Loucy (cell line): Measurements from ENCODE around the gene MARCOL.
"Not testable (repeated sequence)": the region's sequence is repeated elsewhere in the genome, so short reads cannot be mapped to it uniquely, and the experiment has no call there.

ENCODE experiments used
- H2AFZ ChIP-seq: fragments of 200-600 bp; sonication (generic); 2 replicates; pipeline ENCODE4 v1.6.0; 2016; ENCODE audit warnings: antibody characterized with exemption, mild to moderate bottlenecking, low read length, moderate library complexity
- H3F3A ChIP-seq: fragments of 200-600 bp; 2 replicates; pipeline ENCODE4 v1.6.0; 2016; ENCODE audit warnings: antibody characterized with exemption, low read depth, mild to moderate bottlenecking
- H3K27me3 ChIP-seq: fragments of 200-600 bp; sonication (generic); 2 replicates; pipeline ENCODE4 v1.6.1; 2014; ENCODE audit warnings: low read length, mild to moderate bottlenecking; ENCODE audit not compliant: insufficient read depth, poor library complexity, severe bottlenecking
- H3K36me3 ChIP-seq: fragments of 200-600 bp; sonication (generic); 2 replicates; pipeline ENCODE4 v1.6.1; 2016; ENCODE audit warnings: low read length; ENCODE audit not compliant: insufficient read depth
- H3K4me1 ChIP-seq: fragments of 200-600 bp; sonication (generic); 2 replicates; pipeline ENCODE4 v1.5.1; 2014; ENCODE audit warnings: low read length, mild to moderate bottlenecking; ENCODE audit not compliant: insufficient read depth, poor library complexity, severe bottlenecking
- H3K4me2 ChIP-seq: fragments of 200-600 bp; sonication (generic); 2 replicates; pipeline ENCODE4 v1.6.0; 2014; ENCODE audit warnings: antibody characterized with exemption, low read length, low read depth, mild to moderate bottlenecking; ENCODE audit not compliant: poor library complexity, severe bottlenecking
- H3K4me3 ChIP-seq: fragments of 200-600 bp; sonication (generic); 2 replicates; pipeline ENCODE4 v1.5.1; 2014; ENCODE audit warnings: low read length, mild to moderate bottlenecking, mixed read lengths; ENCODE audit not compliant: poor library complexity, severe bottlenecking
- H3K79me2 ChIP-seq: fragments of 200-600 bp; sonication (generic); 2 replicates; pipeline ENCODE4 v1.6.1; 2014; ENCODE audit warnings: low read length; ENCODE audit not compliant: insufficient read depth
- H3K9ac ChIP-seq: fragments of 200-600 bp; sonication (generic); 2 replicates; pipeline ENCODE4 v1.6.0; 2014; ENCODE audit warnings: mild to moderate bottlenecking, low read depth, low read length, moderate library complexity; ENCODE audit not compliant: poor library complexity, severe bottlenecking
- H3K9me2 ChIP-seq: fragments of 200-600 bp; sonication (generic); replicated peaks from 2 replicates; pipeline ENCODE4 v1.6.1; 2016; ENCODE audit warnings: low read depth, low read length, mixed read lengths
- H3K9me3 ChIP-seq: fragments of 200-600 bp; sonication (generic); 2 replicates; pipeline ENCODE4 v1.6.1; 2014; ENCODE audit warnings: mild to moderate bottlenecking, antibody characterized with exemption, low read length, low read depth; ENCODE audit not compliant: insufficient read depth
- H4K20me1 ChIP-seq: fragments of 200-600 bp; sonication (generic); 2 replicates; pipeline ENCODE4 v1.6.0; 2014; ENCODE audit warnings: antibody characterized with exemption, low read length, mild to moderate bottlenecking; ENCODE audit not compliant: insufficient read depth, poor library complexity, severe bottlenecking
- EZH2phosphoT487 ChIP-seq: fragments of 200-600 bp; IDR thresholded peaks from 2 replicates; pipeline ENCODE4 v1.6.1; 2018; ENCODE audit warnings: antibody characterized with exemption, mild to moderate bottlenecking, moderate library complexity, borderline replicate concordance
- TF ChIP-seq, protein P1 (sequence below): fragments of 200-600 bp; sonication (generic); conservative IDR thresholded peaks from 2 replicates; pipeline ENCODE4 v1.5.1; 2014; ENCODE audit warnings: mild to moderate bottlenecking, antibody characterized with exemption, low read length

The MARCOL gene

DNA sequence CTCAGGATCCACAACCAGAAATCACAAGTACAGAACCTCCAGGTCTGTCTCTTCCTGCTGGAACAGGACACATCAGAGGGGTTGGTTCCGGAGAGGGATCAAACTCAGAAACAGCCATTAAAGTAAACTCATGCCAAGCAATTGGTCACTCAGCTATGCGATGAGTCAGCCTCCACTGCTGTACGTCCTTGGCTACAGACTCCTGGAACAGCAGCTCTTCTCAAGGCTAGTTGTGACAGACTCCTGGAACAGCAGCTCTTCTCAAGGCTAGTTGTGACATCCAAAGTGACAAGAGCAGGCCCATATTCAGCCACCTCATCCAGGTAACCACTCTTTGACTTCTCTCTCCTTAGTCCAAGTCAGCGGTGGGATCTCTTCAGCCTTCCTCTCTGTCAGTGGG, 30.2 kb downstream of the MARCOL start, which contains the start of gene SPINK13:
SPINK13 (plus strand) TSS at position 229 of the 400 bp plus-strand sequence. CDS start 1,279 bp downstream, outside the sequence.
- no peaks in the 10 kb centered on the region for H3K36me3 ChIP-seq
- H3K27me3 ChIP-seq, result no peaks in the 10 kb centered on the region
- H3F3A ChIP-seq, result no peaks in the 10 kb centered on the region
- H3K79me2 ChIP-seq, result no peaks in the 10 kb centered on the region
- no peaks in the 10 kb centered on the region for H4K20me1 ChIP-seq
- TF ChIP-seq EZH2phosphoT487, result no peak
- TF ChIP-seq, protein P1, sequence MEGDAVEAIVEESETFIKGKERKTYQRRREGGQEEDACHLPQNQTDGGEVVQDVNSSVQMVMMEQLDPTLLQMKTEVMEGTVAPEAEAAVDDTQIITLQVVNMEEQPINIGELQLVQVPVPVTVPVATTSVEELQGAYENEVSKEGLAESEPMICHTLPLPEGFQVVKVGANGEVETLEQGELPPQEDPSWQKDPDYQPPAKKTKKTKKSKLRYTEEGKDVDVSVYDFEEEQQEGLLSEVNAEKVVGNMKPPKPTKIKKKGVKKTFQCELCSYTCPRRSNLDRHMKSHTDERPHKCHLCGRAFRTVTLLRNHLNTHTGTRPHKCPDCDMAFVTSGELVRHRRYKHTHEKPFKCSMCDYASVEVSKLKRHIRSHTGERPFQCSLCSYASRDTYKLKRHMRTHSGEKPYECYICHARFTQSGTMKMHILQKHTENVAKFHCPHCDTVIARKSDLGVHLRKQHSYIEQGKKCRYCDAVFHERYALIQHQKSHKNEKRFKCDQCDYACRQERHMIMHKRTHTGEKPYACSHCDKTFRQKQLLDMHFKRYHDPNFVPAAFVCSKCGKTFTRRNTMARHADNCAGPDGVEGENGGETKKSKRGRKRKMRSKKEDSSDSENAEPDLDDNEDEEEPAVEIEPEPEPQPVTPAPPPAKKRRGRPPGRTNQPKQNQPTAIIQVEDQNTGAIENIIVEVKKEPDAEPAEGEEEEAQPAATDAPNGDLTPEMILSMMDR, result no peak
- H3K9ac ChIP-seq, result no peak within 1 kb of the TSS
- no peak within 1 kb of the TSS for H2AFZ ChIP-seq
- no peak within 1 kb of the TSS for H3K4me2 ChIP-seq
- no peaks in the 10 kb centered on the region for H3K9me2 ChIP-seq
- H3K4me1 ChIP-seq, result no peaks in the 10 kb centered on the region
- no peaks in the 10 kb centered on the region for H3K9me3 ChIP-seq
- no peak within 1 kb of the TSS for H3K4me3 ChIP-seq

DNA sequence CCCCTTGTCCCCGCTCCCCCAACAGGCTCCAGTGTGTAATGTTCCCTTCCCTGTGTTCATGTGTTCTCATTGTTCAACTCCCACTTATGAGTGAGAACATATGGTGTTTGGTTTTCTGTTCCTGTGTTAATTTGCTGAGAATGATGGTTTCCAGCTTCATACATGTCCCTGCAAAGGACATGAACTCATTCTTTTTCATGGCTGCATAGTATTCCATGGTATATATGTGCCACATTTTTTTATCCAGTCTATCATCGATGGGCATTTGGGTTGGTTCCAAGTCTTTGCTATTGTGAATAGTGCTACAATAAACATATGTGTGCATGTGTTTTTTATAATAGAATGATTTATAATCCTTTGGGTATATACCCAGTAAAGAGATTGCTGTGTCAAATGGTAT, 36.8 kb downstream of the MARCOL start:
- H3K79me2 ChIP-seq, H3K4me3 ChIP-seq, H4K20me1 ChIP-seq, H3K9me3 ChIP-seq, H3K9ac ChIP-seq, H3K27me3 ChIP-seq, H3K9me2 ChIP-seq, H3F3A ChIP-seq, H3K36me3 ChIP-seq, H3K4me2 ChIP-seq, H3K4me1 ChIP-seq, H2AFZ ChIP-seq: not testable (repeated sequence)

DNA sequence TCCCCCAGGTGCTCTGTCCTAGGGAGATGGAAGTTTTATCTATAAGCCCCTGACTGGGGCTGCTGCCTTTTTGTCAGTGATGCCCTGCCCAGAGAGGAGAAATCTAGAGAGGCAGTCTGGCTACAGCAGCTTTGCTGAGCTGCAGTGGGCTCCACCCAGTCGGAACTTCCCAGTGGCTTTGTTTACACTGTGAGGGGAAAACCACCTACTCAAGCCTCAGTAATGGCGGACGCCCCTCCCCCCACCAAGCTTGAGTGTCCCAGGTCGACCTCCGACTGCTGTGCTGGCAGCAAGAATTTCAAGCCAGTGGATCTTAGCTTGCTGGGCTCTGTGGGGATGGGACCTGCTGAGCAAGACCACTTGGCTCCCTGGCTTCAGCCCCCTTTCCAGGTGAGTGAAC, 42.6 kb downstream of the MARCOL start:
- H3K36me3 ChIP-seq, H3F3A ChIP-seq, H3K9ac ChIP-seq, H3K27me3 ChIP-seq, H3K4me3 ChIP-seq, H4K20me1 ChIP-seq, H3K4me1 ChIP-seq, H3K4me2 ChIP-seq, H3K79me2 ChIP-seq, H3K9me3 ChIP-seq, H2AFZ ChIP-seq, H3K9me2 ChIP-seq: not testable (repeated sequence)

DNA sequence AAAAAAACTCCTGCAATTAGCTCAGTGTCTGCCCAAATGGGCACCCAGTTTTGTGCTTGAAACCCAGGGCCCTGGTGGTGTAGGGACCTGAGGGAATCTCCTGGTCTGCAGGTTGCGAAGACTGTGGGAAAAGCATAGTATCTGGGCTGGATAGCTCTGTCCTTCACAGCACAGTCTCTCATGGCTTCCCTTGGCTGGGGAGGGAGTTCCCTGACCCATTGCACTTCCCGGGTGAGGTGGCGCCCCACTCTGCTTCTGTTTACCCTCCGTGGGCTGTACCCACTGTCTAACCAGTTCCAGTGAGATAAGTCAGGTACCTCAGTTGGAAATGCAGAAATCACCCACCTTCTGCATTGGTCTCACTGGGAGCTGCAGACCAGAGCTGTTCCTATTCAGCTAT, 43.0 kb downstream of the MARCOL start:
- H3K9ac ChIP-seq, H3K4me2 ChIP-seq: not testable (repeated sequence)

More for the DNA sequence above, 43.0 kb downstream of the MARCOL start:
- not testable (repeated sequence) for H3K27me3 ChIP-seq, H3K79me2 ChIP-seq, H3F3A ChIP-seq, H3K4me3 ChIP-seq, H3K9me2 ChIP-seq, H2AFZ ChIP-seq, H3K9me3 ChIP-seq, H3K36me3 ChIP-seq, H4K20me1 ChIP-seq, H3K4me1 ChIP-seq
